Stimulated activated CD8-positive, alpha-beta memory T cell treated with anti-CD3 and anti-CD28 coated beads, Interleukin-12 subunit alpha, Interleukin-12 subunit beta, amount 100 ng/mL, for 24 hours (primary cell): Measurements from ENCODE around the gene DCP1A.

Source experiments
- DNase-seq: peaks from one replicate; pipeline ENCODE4 v3.0.0-alpha.2; 2020; ENCODE audit errors: extremely low read depth

The DCP1A gene

GRCh38 chr3:53244271-53244670, 103.1 kb downstream of the DCP1A start:
- DNase-seq = no peak

- no peak for DNase-seq
Measured at GRCh38 chr3:53243785-53244184, 103.6 kb downstream of the DCP1A start.

- no peak for DNase-seq
Measured at GRCh38 chr3:53243165-53243564, 104.2 kb downstream of the DCP1A start.

DNA sequence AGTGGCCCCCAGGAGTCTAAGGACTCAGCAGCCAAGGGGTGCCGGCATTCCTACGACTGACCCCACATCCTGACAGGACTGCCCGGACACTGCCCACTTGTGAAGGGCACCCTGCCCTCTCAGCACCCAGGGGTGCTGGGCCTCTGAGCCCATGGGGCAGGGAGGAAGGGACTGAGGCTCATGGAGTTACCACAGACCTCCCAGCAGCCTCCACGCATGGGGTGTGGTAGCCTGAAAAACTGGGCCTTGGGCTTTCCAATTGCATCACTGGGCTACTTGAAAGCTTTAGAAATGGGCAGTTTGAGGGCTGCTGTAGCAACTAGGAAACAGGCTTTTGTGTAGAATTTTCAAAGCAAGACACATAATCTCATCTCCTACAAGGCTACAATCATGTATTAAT, 104.7 kb downstream of the DCP1A start:
- no peak for DNase-seq

GRCh38 chr3:53242155-53242554, 105.2 kb downstream of the DCP1A start:
- DNase-seq = no peak

- DNase-seq = no peak
Measured at GRCh38 chr3:53240989-53241972, 106.1 kb downstream of the DCP1A start.

GRCh38 chr3:53239800-53240199, 107.5 kb downstream of the DCP1A start:
- DNase-seq = no peak

DNA sequence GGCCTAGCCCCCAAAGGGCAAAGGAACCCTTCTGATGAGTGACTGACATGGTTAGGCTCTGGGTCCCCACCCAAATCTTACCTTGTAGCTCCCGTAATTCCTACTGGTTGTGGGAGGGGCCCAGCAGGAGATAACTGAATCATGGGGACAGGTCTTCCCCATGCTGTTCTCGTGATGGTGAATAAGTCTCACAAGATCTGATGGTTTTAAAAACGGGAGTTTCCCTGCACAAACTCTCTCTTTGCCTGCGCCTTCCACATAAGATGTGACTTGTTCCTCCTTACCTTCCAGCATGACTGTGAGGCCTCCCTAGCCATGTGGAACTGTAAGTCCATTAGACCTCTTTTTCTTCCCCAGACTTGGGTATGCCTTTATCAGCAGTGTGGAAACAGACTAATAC, 108.5 kb downstream of the DCP1A start:
- DNase-seq = no peak

GRCh38 chr3:53238051-53238850, 109.1 kb downstream of the DCP1A start:
- DNase-seq = no peak

DNA sequence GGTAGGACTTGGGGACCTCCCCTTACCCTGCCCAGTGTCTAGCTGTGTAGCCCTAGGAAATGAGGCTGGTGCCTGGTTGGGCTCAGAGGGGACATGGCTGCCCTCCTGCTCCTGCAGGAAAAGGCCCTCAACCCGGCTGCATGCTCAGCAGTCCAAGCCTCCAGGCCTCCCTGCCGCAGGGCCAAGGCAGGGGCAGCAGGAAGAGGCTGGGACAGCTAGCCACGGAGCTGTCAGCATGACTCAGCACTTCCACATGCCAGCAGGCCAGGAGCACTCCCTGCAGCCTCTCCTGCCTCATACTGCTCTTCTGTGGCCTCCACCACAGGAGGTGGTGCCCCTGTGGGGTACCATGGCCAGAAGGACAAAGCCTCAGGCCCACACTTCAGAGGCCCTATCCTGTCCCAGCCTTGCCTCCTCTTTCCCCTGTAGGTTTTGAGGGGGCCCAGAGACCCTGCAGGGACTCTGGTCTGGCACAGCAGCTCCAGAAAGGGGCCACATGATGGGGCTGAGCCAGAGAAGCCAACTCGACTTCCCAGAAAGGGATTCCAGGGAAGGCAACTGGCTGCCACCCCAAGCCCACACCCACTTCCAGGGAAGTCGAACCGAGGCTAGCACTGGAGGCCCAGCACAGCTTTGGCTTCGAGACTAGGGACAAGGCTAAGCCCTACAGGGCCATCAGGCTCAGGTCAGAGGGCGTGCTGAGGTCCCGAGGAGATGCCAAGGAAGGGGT, 111.1 kb downstream of the DCP1A start:
- no peak for DNase-seq

GRCh38 chr3:53235545-53235944, 111.8 kb downstream of the DCP1A start:
- DNase-seq = no peak

- DNase-seq = no peak
Measured at GRCh38 chr3:53234841-53235232, 112.5 kb downstream of the DCP1A start.

DNA sequence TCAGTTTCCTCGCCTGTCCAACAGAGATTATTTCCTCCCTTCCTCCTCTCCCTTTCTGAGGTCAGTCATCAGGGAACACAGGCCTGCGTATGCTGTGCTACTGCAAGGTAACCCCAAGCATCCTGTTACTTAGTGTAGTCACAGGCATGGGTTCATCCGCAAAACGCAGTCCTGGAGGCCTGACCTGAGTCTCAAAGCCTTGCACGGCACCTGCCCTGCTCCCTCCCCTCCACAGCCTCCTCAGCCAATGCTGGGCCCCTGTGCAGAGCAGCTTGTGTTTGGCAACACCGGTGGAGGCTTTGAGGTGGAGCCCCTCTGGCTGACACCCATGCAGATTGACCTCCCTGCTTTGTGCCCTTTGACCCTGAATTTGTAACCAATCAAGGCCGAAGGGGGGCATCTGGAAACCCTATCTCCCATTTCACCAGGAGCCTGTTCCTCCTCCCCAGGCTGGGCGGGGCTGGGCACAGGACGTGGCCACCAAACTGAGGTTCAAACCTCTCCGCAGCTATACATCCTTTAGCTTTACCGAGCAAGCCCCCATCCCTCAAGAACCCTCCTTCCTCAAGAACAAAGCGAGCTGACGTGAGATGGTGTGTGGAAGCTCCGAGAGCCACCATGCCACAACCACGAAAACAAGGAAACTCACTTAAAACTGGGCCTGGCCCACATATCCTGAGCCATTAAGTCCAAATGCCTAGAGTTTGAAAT, 113.1 kb downstream of the DCP1A start:
- DNase-seq = no peak
